ENCODE data around the gene C20orf204.
A peak's percentile ranks its signal among the peaks of the same experiment; 100 is the strongest.

Gene C20orf204

GRCh38 chr20:64027981-64028685 is 7.8 kb upstream of the C20orf204 start:
- DNase-seq (ENCODE audit: low read depth) = no peak

GRCh38 chr20:64029293-64030117 is 6.5 kb upstream of the C20orf204 start:
- no peak for DNase-seq (ENCODE audit: low read depth)

- DNase-seq (ENCODE audit: low read depth) = no peak
Measured at GRCh38 chr20:64030371-64031134, 5.4 kb upstream of the C20orf204 start.

GRCh38 chr20:64031822-64032314 is 4.1 kb upstream of the C20orf204 start:
- no peak for DNase-seq (ENCODE audit: low read depth)

GRCh38 chr20:64032706-64033624 is 3.0 kb upstream of the C20orf204 start:
- no peak for DNase-seq (ENCODE audit: low read depth)

- no peak for DNase-seq (ENCODE audit: low read depth)
Measured at GRCh38 chr20:64033981-64034493, 1.9 kb upstream of the C20orf204 start.

GRCh38 chr20:64035066-64035932 is 683 bp upstream of the C20orf204 start:
- DNase-seq (ENCODE audit: low read depth) = no peak

- no peak for DNase-seq (ENCODE audit: low read depth)
Measured at GRCh38 chr20:64036346-64037198, 590 bp downstream of the C20orf204 start.

- DNase-seq (ENCODE audit: low read depth) = no peak
Measured at GRCh38 chr20:64037199-64037497, 1.2 kb downstream of the C20orf204 start.

GRCh38 chr20:64037498-64038213 is 1.7 kb downstream of the C20orf204 start:
- no peak for DNase-seq (ENCODE audit: low read depth)

- DNase-seq (ENCODE audit: low read depth) = no peak
Measured at GRCh38 chr20:64038224-64038564, 2.2 kb downstream of the C20orf204 start.

- peak; percentile 68 for DNase-seq (ENCODE audit: low read depth)
Measured at GRCh38 chr20:64038565-64039292, 2.7 kb downstream of the C20orf204 start.

GRCh38 chr20:64039293-64040160 is 3.5 kb downstream of the C20orf204 start:
- no peak for DNase-seq (ENCODE audit: low read depth)

GRCh38 chr20:64040231-64041039 is 4.5 kb downstream of the C20orf204 start:
- DNase-seq (ENCODE audit: low read depth) = no peak

- no peak for DNase-seq (ENCODE audit: low read depth)
Measured at GRCh38 chr20:64041040-64041780, 5.2 kb downstream of the C20orf204 start.

- no peak for DNase-seq (ENCODE audit: low read depth)
Measured at GRCh38 chr20:64041781-64042053, 5.7 kb downstream of the C20orf204 start.
